Testis (tissue), 3 donors: ENCODE data around the gene SELENOS. TPM values are rescaled to one million over a fixed set of nuclear protein-coding genes. Genes with fewer than 3 reads are reported as not detected.

Source experiments
- DNase-seq: peaks from one replicate; pipeline ENCODE4 v3.0.0-alpha.2; 2019
- H3K27ac ChIP-seq, 2 donors: fragments of 200-600 bp; sonication (generic); one replicate each; pipeline ENCODE4 v1.5.1; 2019
- H3K27me3 ChIP-seq: fragments of 200-600 bp; sonication (generic); one replicate; pipeline ENCODE4 v1.5.1; 2019
- H3K36me3 ChIP-seq: fragments of 200-600 bp; sonication (generic); one replicate; pipeline ENCODE4 v1.5.1; 2017; ENCODE audit warnings: low read depth; ENCODE audit errors: missing control alignments
- H3K4me1 ChIP-seq: fragments of 200-600 bp; sonication (generic); one replicate; pipeline ENCODE4 v1.5.1; 2019
- H3K4me3 ChIP-seq, 2 donors: fragments of 200-600 bp; sonication (generic); one replicate each; pipeline ENCODE4 v1.5.1; 2017 to 2019
- H3K9me3 ChIP-seq: fragments of 200-600 bp; sonication (generic); one replicate; pipeline ENCODE4 v1.5.1; 2017
- POLR2A ChIP-seq: fragments of 450-650 bp; IDR thresholded peaks from one replicate; pipeline ENCODE4 v1.6.1; 2017; ENCODE audit warnings: antibody characterized with exemption, mild to moderate bottlenecking, moderate library complexity
- WGBS, 2 donors: methylation state at CpG; one replicate each; pipeline ENCODE4 v1.1.5; 2018; 5-methylcytosine and 5-hydroxymethylcytosine counted together
- intact Hi-C: fragments of 100-400 bp; cut with DNase I; formaldehyde crosslinking; loops from one replicate; pipeline ENCODE4 v1.15.1; 2023; ENCODE audit warnings: low total_unique reads
- polyA plus RNA-seq: library from polyadenylated mRNA; stranded (reverse); fragments of 350-450 nt; fragmentation: Illumina TruSeq; extraction: RNeasy Lipid Tissue Mini Kit (QIAGEN cat#74804); gene quantifications from one replicate; pipeline ENCODE4 v1.2.3, GENCODE V29; 2014; ENCODE audit warnings: low read depth, low replicate concordance; ENCODE audit not compliant: insufficient read depth
- total RNA-seq, 2 donors: library from RNA; depleted of rRNA; stranded (reverse); fragments of >200 nt; gene quantifications; one replicate each; pipeline ENCODE4 v1.2.3, GENCODE V29; 2016
- TF ChIP-seq, protein P1 (sequence below), 3 experiments: fragments of 450-650 bp in 2 of 3; fragments of 200-600 bp in 1 of 3; sonication (generic) in 1 of 3; IDR thresholded peaks; one replicate each; pipeline ENCODE4 v1.5.1; 2016 to 2019; ENCODE audit warnings: antibody characterized with exemption in 3 of 3, mild to moderate bottlenecking in 2 of 3, moderate library complexity in 1 of 3

SELENOS gene
- total and polyA plus RNA-seq, 3 donors from 2014 or later = 128 to 178 (median 134) TPM

DNA sequence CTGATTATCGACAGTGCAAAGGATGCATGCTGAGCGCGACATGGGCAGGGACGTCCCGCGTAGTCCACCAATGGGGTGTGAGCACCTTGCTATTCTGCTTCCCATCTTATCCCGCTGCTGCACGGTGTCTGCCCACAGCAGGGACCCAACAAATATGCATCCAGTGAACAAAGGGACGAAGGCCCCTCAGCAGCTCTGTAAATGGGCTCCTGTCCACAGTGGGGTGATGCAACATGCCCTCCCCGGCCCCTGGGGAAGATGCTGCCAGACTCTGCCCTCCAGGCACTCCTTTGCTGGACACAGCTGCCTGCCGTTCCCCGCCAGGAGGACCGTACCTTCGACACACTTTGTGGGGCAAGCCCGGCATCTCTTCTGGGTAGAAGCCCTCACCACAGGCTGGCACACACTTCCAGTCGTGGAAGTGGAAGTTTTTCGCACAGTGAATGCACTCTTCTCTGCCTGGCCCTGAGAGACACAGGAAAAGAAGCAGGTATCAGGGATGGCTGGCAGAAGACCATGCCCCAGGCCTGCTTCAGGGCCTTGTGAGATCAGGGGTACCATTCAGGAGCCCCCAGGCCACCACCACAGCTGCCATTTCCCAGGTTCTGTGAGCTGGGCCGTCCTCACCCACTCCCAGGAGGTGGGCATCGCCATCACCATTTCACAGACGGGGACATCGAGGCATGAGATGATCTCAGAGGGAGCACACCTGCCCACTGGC lies 35.9 kb upstream of the SELENOS start:
- no peak for DNase-seq
- no peaks in the 10 kb centered on the region for H3K27me3 ChIP-seq
- 94 to 96% methylated on average over 13 to 21 of the region's 21 CpGs for WGBS, 2 donors

DNA sequence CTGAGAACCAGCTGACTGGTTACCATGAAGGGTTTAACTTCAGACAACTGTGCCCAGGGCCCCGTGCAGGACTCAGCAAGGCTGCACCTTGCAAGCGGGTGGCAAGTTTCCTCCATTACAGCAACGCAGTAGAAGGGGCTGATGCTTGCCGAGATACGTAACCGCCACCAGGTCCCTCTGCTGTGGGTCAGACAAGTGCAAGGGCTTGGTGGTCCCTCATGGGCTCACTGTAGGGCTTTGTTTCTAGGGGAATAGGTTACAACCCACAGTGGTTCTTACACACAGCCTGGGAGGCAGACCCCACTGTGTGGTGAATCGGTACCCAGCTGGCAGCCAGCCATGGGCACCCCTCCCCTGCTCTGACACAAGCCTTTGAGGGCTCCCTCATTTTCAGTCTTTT lies 33.2 kb upstream of the SELENOS start:
- no peaks in the 10 kb centered on the region for H3K4me1 ChIP-seq
- no peaks in the 10 kb centered on the region for H3K36me3 ChIP-seq
- no peak for DNase-seq
- H3K4me3 ChIP-seq = no peak overlapping the region
- TF ChIP-seq POLR2A = no peak
- TF ChIP-seq, protein P1, sequence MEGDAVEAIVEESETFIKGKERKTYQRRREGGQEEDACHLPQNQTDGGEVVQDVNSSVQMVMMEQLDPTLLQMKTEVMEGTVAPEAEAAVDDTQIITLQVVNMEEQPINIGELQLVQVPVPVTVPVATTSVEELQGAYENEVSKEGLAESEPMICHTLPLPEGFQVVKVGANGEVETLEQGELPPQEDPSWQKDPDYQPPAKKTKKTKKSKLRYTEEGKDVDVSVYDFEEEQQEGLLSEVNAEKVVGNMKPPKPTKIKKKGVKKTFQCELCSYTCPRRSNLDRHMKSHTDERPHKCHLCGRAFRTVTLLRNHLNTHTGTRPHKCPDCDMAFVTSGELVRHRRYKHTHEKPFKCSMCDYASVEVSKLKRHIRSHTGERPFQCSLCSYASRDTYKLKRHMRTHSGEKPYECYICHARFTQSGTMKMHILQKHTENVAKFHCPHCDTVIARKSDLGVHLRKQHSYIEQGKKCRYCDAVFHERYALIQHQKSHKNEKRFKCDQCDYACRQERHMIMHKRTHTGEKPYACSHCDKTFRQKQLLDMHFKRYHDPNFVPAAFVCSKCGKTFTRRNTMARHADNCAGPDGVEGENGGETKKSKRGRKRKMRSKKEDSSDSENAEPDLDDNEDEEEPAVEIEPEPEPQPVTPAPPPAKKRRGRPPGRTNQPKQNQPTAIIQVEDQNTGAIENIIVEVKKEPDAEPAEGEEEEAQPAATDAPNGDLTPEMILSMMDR (IDR thresholded peaks at IDR 0.05) = no peak
- no peaks in the 10 kb centered on the region for H3K9me3 ChIP-seq
- H3K27me3 ChIP-seq = no peaks in the 10 kb centered on the region
- WGBS, 2 donors = 92 to 95% methylated on average over 4 to 7 of the region's 7 CpGs
- H3K27ac ChIP-seq = no peak overlapping the region
- intact Hi-C loops = no loop called here

More for the DNA sequence above, 35.9 kb upstream of the SELENOS start:
- no peaks in the 10 kb centered on the region for H3K9me3 ChIP-seq
- H3K27ac ChIP-seq = no peak overlapping the region
- H3K36me3 ChIP-seq = no peaks in the 10 kb centered on the region
- intact Hi-C loops = no loop called here
- TF ChIP-seq, protein P1 (IDR thresholded peaks at IDR 0.05) = no peak
- no peak for TF ChIP-seq POLR2A
- no peak overlapping the region for H3K4me3 ChIP-seq
- H3K4me1 ChIP-seq = peaks cover 4% of the 10 kb centered on the region

DNA sequence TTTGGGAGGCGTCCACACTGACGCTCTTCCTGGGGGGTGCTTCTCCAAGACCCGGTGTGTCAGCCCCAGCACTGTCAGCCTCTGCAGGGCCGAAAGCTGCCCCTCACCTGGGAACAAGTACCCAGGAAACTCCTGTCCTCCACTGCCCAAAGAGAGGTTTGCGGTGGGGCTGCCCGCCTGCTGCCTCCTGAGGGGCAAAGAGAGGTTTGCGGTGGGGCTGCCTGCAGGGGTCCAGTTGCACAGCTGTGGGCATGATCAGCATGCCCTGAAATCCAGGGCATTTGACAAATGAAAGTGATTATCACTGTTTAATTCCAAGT lies 32.8 kb upstream of the SELENOS start:
- no peaks in the 10 kb centered on the region for H3K4me1 ChIP-seq
- intact Hi-C loops = no loop called here
- no peak for DNase-seq
- H3K27me3 ChIP-seq = no peaks in the 10 kb centered on the region
- no peak overlapping the region for H3K4me3 ChIP-seq
- H3K36me3 ChIP-seq = no peaks in the 10 kb centered on the region
- H3K9me3 ChIP-seq = no peaks in the 10 kb centered on the region
- WGBS, 2 donors = 97 to 100% methylated on average over 1 to 7 of the region's 7 CpGs
- no peak for TF ChIP-seq POLR2A
- TF ChIP-seq, protein P1 (IDR thresholded peaks at IDR 0.05) = no peak
- H3K27ac ChIP-seq = no peak overlapping the region

DNA sequence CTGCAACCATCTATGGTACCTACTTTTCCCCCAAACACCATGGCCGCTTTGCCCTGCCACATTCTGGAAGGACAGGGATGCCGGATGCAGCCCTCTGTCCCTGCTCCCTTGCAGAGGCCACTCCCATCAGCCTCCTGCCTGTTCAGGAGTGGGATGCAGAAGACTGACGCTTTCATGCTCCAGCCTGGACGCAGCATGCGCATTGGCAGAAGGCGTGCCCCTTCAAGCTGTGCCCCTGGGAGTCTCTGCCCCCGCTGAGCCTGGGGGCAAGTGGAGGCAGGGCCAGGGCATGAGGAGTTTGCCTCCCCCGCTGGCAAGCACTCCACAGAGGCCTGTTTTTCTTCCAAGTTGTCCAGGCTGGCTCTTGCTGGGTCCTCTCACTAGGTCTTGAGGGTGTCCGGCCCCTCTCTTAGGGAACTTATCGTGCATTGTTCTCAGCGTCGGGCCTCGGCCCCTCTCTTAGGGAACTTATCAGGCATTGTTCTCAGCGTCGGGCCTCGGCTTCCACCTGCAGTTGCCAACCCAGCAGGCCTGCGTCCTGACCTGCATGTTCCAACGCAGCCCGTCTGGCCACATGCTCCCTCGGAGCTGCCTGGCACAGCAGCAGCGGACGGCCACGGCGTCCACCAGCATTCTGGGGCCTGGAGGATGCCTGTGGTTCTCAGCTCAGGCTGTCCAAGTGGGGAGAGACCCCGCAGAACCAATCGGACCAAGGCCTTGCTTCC lies 32.3 kb upstream of the SELENOS start:
- no peak for TF ChIP-seq POLR2A
- TF ChIP-seq, protein P1 (IDR thresholded peaks at IDR 0.05) = no peak
- H3K27me3 ChIP-seq = no peaks in the 10 kb centered on the region
- no peak overlapping the region for H3K27ac ChIP-seq
- no peak overlapping the region for H3K4me3 ChIP-seq
- no peaks in the 10 kb centered on the region for H3K4me1 ChIP-seq
- H3K36me3 ChIP-seq = no peaks in the 10 kb centered on the region
- intact Hi-C loops = no loop called here
- H3K9me3 ChIP-seq = no peaks in the 10 kb centered on the region
- WGBS, 2 donors = 93 to 94% methylated on average over 12 to 26 of the region's 26 CpGs
- DNase-seq = no peak
